Transverse colon (tissue), 4 donors: ENCODE results near the gene ARHGAP8.

Experiments used
- CTCF ChIP-seq, 5 experiments: fragments of 200-600 bp in 3 of 5; fragments of 450-650 bp in 2 of 5; sonication (generic) in 3 of 5; IDR thresholded peaks; 1 replicate in 2 of 5; 2 replicates in 3 of 5; pipeline ENCODE4 v1.5.1; 2016 to 2017; ENCODE audit warnings: antibody characterized with exemption in 5 of 5, inconsistent platforms in 3 of 5, mild to moderate bottlenecking in 2 of 5, moderate library complexity in 1 of 5
- EP300 ChIP-seq: sonication (generic); formaldehyde crosslinking; IDR thresholded peaks from one replicate; pipeline ENCODE4 v1.6.1; 2017; ENCODE audit warnings: antibody characterized with exemption, low read depth
- POLR2A ChIP-seq: fragments of 450-650 bp; IDR thresholded peaks from one replicate; pipeline ENCODE4 v1.6.1; 2016; ENCODE audit warnings: antibody characterized with exemption, mild to moderate bottlenecking, moderate library complexity
- POLR2AphosphoS5 ChIP-seq, 3 donors: sonication (generic); formaldehyde crosslinking; IDR thresholded peaks; one replicate each; pipeline ENCODE4 v1.6.1; 2016; ENCODE audit warnings: antibody characterized with exemption in 3 of 3

GRCh38 chr22:44847380-44847779 is 95.0 kb downstream of the ARHGAP8 start:
- no peak for TF ChIP-seq CTCF (IDR thresholded peaks at IDR 0.05)
- TF ChIP-seq EP300: no peak
- no peak for TF ChIP-seq POLR2AphosphoS5 (IDR thresholded peaks at IDR 0.05)
- TF ChIP-seq POLR2A: no peak
